GM12865 (cell line): ENCODE data around the gene IVNS1ABP.
"Not testable (repeated sequence)": the region's sequence is repeated elsewhere in the genome, so short reads cannot be mapped to it uniquely, and the experiment has no call there.

ENCODE experiments used
- DNase-seq: peaks from one replicate; pipeline ENCODE4 v3.0.0; 2010; ENCODE audit warnings: low read depth
- H3K4me3 ChIP-seq: 2 replicates; pipeline ENCODE4 v1.5.1; 2011; ENCODE audit warnings: mild to moderate bottlenecking, low read depth, low read length, control low read depth
- TF ChIP-seq, protein P1 (sequence below): IDR thresholded peaks from 2 replicates; pipeline ENCODE4 v1.5.1; 2011; ENCODE audit warnings: low read length, control low read depth, low read depth, inconsistent platforms; ENCODE audit not compliant: insufficient read depth; ENCODE audit errors: missing control alignments

IVNS1ABP gene

DNA sequence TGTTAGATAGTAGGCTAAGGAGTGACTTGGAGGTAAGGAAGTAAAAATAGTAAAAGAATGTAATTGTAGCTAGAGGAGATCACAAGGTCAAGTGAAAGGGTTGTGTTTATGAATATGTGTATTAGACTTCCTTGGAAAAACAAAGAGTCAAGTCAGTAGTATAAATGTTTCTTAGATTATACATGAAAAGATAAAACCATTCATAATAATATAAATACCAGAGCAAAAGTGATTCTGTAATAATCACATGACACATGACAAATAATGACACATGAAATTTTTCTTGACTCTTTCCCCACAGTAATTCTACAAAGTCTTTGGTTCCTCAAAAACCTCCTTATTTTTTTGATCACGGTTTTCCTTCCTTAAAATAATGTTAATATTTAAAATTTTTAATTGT lies 56.4 kb downstream of the IVNS1ABP start:
- TF ChIP-seq, protein P1, sequence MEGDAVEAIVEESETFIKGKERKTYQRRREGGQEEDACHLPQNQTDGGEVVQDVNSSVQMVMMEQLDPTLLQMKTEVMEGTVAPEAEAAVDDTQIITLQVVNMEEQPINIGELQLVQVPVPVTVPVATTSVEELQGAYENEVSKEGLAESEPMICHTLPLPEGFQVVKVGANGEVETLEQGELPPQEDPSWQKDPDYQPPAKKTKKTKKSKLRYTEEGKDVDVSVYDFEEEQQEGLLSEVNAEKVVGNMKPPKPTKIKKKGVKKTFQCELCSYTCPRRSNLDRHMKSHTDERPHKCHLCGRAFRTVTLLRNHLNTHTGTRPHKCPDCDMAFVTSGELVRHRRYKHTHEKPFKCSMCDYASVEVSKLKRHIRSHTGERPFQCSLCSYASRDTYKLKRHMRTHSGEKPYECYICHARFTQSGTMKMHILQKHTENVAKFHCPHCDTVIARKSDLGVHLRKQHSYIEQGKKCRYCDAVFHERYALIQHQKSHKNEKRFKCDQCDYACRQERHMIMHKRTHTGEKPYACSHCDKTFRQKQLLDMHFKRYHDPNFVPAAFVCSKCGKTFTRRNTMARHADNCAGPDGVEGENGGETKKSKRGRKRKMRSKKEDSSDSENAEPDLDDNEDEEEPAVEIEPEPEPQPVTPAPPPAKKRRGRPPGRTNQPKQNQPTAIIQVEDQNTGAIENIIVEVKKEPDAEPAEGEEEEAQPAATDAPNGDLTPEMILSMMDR: no peak
- no peak overlapping the region for H3K4me3 ChIP-seq
- DNase-seq: no peak

DNA sequence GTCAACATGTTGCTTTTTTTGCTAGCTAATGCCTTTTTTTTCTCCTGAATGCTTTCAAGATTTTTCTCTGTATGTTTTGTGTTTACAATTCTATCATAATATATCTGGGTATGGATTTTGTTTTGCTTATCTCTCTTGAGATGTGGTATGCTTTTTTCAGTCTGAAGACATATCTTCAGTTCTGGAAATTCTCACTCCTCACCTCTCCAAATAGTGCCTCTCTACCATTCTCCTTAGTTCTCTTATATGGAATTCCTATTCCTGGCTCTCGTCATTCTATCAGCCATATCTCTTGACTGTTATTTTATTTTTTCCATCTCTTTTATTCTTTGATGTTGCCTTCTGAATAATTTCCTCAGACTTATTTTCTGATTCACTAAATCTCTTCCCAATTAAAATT lies 58.4 kb downstream of the IVNS1ABP start:
- TF ChIP-seq, protein P1: no peak
- DNase-seq: no peak
- no peak overlapping the region for H3K4me3 ChIP-seq

DNA sequence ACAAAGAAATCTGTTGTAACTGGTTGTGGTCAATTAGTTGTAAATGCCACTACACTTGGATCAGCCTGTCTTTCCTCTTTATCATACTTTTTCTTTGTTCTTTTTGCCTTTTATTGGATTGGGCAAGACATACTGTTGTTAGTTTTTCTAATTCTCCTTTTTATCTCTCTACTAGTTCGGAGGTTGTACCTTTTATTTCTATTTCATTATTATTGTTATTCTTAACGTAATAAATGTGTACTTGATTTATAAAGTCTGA lies 59.2 kb downstream of the IVNS1ABP start:
- DNase-seq: no peak
- TF ChIP-seq, protein P1: no peak
- H3K4me3 ChIP-seq: no peak overlapping the region

DNA sequence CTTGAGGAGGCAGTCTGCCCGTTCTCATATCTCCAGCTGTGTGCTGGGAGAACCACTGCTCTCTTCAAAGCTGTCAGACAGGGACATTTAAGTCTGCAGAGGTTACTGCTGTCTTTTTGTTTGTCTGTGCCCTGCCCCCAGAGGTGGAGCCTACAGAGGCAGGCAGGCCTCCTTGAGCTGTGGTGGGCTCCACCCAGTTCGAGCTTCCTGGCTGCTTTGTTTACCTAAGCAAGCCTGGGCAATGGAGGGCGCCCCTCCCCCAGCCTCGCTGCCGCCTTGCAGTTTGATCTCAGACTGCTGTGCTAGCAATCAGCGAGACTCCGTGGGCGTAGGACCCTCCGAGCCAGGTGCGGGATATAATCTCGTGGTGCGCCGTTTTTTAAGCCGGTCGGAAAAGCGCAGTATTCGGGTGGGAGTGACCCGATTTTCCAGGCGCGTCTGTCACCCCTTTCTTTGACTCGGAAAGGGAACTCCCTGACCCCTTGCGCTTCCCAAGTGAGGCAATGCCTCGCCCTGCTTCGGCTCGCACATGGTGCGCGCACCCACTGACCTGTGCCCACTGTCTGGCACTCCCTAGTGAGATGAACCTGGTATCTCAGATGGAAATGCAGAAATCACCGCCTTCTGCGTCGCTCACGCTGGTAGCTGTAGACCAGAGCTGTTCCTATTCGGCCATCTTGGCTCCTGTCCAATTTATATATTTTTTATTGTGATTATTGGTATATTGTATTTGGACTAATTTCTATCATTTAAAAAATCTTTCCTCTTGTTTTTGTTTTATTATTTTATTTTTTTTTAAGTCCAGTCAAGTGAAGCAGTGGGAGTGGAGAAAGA lies 59.7 kb downstream of the IVNS1ABP start:
- DNase-seq, H3K4me3 ChIP-seq: not testable (repeated sequence)

DNA sequence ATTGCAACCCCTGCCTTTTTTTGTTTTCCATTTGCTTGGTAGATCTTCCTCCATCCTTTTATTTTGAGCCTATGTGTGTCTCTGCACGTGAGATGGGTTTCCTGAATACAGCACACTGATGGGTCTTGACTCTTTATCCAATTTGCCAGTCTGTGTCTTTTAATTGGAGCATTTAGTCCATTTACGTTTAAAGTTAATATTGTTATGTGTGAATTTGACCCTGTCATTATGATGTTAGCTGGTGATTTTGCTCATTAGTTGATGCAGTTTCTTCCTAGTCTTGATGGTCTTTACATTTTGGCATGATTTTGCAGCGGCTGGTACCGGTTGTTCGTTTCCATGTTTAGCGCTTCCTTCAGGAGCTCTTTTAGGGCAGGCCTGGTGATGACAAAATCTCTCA lies 61.4 kb downstream of the IVNS1ABP start:
- not testable (repeated sequence) for H3K4me3 ChIP-seq, DNase-seq

DNA sequence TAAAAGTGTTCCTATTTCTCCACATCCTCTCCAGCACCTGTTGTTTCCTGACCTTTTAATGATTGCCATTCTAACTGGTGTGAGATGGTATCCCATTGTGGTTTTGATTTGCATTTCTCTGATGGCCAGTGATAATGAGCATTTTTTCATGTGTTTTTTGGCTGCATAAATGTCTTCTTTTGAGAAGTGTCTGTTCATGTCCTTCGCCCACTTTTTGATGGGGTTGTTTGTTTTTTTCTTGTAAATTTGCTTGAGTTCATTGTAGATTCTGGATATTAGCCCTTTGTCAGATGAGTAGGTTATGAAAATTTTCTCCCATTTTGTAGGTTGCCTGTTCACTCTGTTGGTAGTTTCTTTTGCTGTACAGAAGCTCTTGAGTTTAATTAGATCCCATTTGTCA lies 64.6 kb downstream of the IVNS1ABP start:
- DNase-seq, H3K4me3 ChIP-seq: not testable (repeated sequence)

DNA sequence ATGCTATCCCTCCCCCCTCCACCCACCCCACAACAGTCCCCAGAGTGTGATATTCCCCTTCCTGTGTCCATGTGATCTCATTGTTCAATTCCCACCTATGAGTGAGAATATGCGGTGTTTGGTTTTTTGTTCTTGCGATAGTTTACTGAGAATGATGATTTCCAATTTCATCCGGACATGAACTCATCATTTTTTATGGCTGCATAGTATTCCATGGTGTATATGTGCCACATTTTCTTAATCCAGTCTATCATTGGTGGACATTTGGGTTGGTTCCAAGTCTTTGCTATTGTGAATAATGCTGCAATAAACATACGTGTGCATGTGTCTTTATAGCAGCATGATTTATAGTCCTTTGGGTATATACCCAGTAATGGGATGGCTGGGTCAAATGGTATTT lies 65.1 kb downstream of the IVNS1ABP start:
- not testable (repeated sequence) for H3K4me3 ChIP-seq, DNase-seq

DNA sequence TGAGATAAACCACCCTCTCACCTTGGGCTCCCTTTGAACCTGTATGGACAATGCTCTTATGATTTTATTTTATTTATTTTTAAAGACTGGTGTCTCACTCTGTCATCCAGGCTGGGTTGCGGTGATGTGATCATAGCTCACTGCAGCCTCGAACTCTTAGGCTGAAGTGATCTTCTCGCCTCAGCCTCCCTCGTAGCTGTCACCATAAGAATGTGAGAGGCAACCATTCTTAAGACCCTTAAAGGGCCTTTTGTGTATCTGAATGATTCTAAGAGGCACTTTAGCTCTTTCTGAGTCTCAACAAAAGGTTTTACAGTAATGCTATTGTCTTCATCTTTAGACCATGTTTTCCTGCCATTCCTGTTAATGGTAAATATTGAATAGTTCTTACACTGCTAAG lies 67.0 kb downstream of the IVNS1ABP start:
- TF ChIP-seq, protein P1: no peak
- no peak overlapping the region for H3K4me3 ChIP-seq
- DNase-seq: no peak

DNA sequence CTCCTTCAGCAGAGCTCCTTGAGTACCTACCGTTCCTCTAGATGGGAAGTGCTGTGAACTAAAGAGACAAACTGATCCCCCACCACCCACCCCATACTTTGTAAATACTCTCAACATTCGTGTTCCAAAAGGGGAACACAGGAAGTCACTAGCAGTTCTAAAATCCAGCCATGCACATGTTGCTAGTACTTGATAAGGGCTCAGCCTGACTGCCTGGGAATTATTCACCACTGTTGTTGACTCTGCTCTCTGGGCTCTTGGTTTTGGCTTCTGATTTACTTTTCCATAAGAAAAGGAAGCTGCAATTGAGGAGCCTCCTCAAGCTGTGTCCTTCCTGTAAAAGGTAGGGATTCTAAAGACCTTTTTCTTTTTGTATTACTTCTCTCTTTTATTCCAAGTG lies 67.5 kb downstream of the IVNS1ABP start:
- DNase-seq: no peak
- TF ChIP-seq, protein P1: no peak
- H3K4me3 ChIP-seq: no peak overlapping the region
